Panc1 (cell line): ENCODE results near the gene DPYD. TPM values are rescaled to one million over a fixed set of nuclear protein-coding genes. Genes with fewer than 3 reads are reported as not detected.

Experiments
- ATAC-seq: fragments of 200-7000 bp; cut with Tn5 transposase; 2 replicates; pipeline ENCODE4 v1.9.1; 2020; ENCODE audit warnings: mild to moderate bottlenecking, moderate library complexity
- BruUV-seq: library from RNA; stranded (reverse); fragments of 400-500 nt; replicated peaks from 2 replicates; lab custom pipeline; 2021; lab: Mats Ljungman, UMichigan
- CTCF ChIA-PET: fragments of 300-600 bp; sonication (Branson Sonifier 250); formaldehyde crosslinking; loops from one replicate; lab custom pipeline; 2022; ENCODE audit warnings: antibody characterized with exemption; lab: Charles Lee
- POLR2A ChIA-PET: fragments of 300-600 bp; sonication (Branson Sonifier 250); formaldehyde crosslinking; loops from one replicate; lab custom pipeline; 2022; ENCODE audit warnings: antibody characterized with exemption; lab: Charles Lee
- DNase-seq: peaks from one replicate; pipeline ENCODE4 v3.0.0-alpha.2; 2010; ENCODE audit warnings: low read depth, low spot score
- H3K27ac ChIP-seq: 2 replicates; pipeline ENCODE4 v1.5.1; 2011; ENCODE audit warnings: mild to moderate bottlenecking, low read length, inconsistent platforms
- H3K27me3 ChIP-seq: fragments of 200-500 bp; sonication (Bioruptor generic); 2 replicates; pipeline ENCODE4 v1.6.0; 2014; ENCODE audit warnings: low read length, inconsistent platforms; ENCODE audit not compliant: control insufficient read depth, insufficient read depth
- H3K36me3 ChIP-seq: fragments of 200-500 bp; sonication (Bioruptor generic); 2 replicates; pipeline ENCODE4 v1.5.1; 2014; ENCODE audit warnings: inconsistent platforms, mild to moderate bottlenecking, low read length, moderate library complexity; ENCODE audit not compliant: control insufficient read depth, insufficient read depth
- H3K4me1 ChIP-seq: 2 replicates; pipeline ENCODE4 v1.5.1; 2011; ENCODE audit warnings: inconsistent platforms, mild to moderate bottlenecking, low read length, moderate library complexity; ENCODE audit not compliant: control insufficient read depth, insufficient read depth
- H3K4me3 ChIP-seq, 2 experiments: 2 replicates each; pipeline ENCODE4 v1.5.1; 2011 to 2012; ENCODE audit warnings: low read depth in 2 of 2, low read length in 2 of 2, mild to moderate bottlenecking in 2 of 2, inconsistent platforms in 1 of 2, moderate library complexity in 1 of 2
- H3K9me3 ChIP-seq: fragments of 200-500 bp; sonication (Bioruptor generic); 2 replicates; pipeline ENCODE4 v1.5.1; 2014; ENCODE audit warnings: low read depth, mild to moderate bottlenecking, inconsistent platforms, low read length, moderate library complexity; ENCODE audit not compliant: control insufficient read depth, insufficient read depth
- CTCF ChIP-seq: fragments of 450-650 bp; IDR thresholded peaks from 2 replicates; pipeline ENCODE4 v1.5.1; 2017; ENCODE audit warnings: mild to moderate bottlenecking
- POLR2AphosphoS5 ChIP-seq: IDR thresholded peaks from 2 replicates; pipeline ENCODE4 v1.6.1; 2012; ENCODE audit warnings: mild to moderate bottlenecking, low read depth, low read length, moderate library complexity
- REST ChIP-seq, 2 experiments: IDR thresholded peaks; 2 replicates each; pipeline ENCODE4 v1.6.1; 2011 to 2012; ENCODE audit warnings: low read depth in 2 of 2, control low read depth in 1 of 2, low read length in 1 of 2, mild to moderate bottlenecking in 1 of 2, moderate library complexity in 1 of 2; ENCODE audit not compliant: insufficient read depth in 1 of 2
- SIN3A ChIP-seq: IDR thresholded peaks from 2 replicates; pipeline ENCODE4 v1.6.1; 2012; ENCODE audit warnings: low read depth, mild to moderate bottlenecking, low read length, moderate library complexity, borderline replicate concordance; ENCODE audit not compliant: insufficient read depth
- TCF7L2 ChIP-seq: IDR thresholded peaks from 2 replicates; pipeline ENCODE4 v1.6.1; 2011; ENCODE audit warnings: mild to moderate bottlenecking, low read depth, low read length, inconsistent platforms
- in situ Hi-C: cut with HindIII; loops from 2 replicates; pipeline ENCODE4 v1.10.0; 2016; ENCODE audit warnings: low sequenced_read_pairs, low pct_unique_long_range_greater_than_20kb
- intact Hi-C: fragments of 100-400 bp; cut with micrococcal nuclease; formaldehyde crosslinking; loops from one replicate; pipeline ENCODE4 v1.10.0; 2022; ENCODE audit not compliant: unreplicated experiment
- total RNA-seq: library from RNA; stranded (reverse); gene quantifications from one replicate; pipeline ENCODE4 v1.2.1, GENCODE V29; 2021; ENCODE audit not compliant: unreplicated experiment

Gene DPYD
- total RNA-seq, 1 experiment from 2014 or later, result 2.0 TPM

- no TSS peak for BruUV-seq
- intact Hi-C loops, result no loop called here
- H3K27me3 ChIP-seq, result no peaks in the 10 kb centered on the region
- ChIA-PET POLR2A (no interaction called here), CTCF (no interaction called here)
- no peaks in the 10 kb centered on the region for H3K9me3 ChIP-seq
- no peaks in the 10 kb centered on the region; the same call in 1 of the 2 replicates for H3K36me3 ChIP-seq
- in situ Hi-C loops, result no loop called here
- ATAC-seq (no peak), DNase-seq (no peak)
- H3K27ac ChIP-seq, result no peak overlapping the region
- H3K4me1 ChIP-seq, result no peaks in the 10 kb centered on the region
- no peak overlapping the region for H3K4me3 ChIP-seq
- no peak for TF ChIP-seq POLR2AphosphoS5
- no peak for TF ChIP-seq REST (IDR thresholded peaks at IDR 0.05; ENCODE audit: insufficient read depth in 1 of 2, low read depth in 2 of 2, low read length in 1 of 2)
- TF ChIP-seq CTCF, result no peak
- TF ChIP-seq SIN3A, result no peak
- TF ChIP-seq TCF7L2, result no peak
Observed at GRCh38 chr1:97351846-97352245, 569.0 kb downstream of the DPYD start.

GRCh38 chr1:97350662-97351061 lies 570.2 kb downstream of the DPYD start:
- H3K4me1 ChIP-seq, result no peaks in the 10 kb centered on the region
- no peaks in the 10 kb centered on the region for H3K9me3 ChIP-seq
- ATAC-seq (no peak), DNase-seq (no peak)
- H3K27ac ChIP-seq, result no peak overlapping the region
- CTCF ChIA-PET, result no interaction called here
- BruUV-seq, result no TSS peak
- in situ Hi-C loops (no loop called here), intact Hi-C loops (no loop called here)
- POLR2A ChIA-PET, result no interaction called here
- H3K4me3 ChIP-seq, result no peak overlapping the region
- no peaks in the 10 kb centered on the region for H3K36me3 ChIP-seq
- H3K27me3 ChIP-seq, result no peaks in the 10 kb centered on the region
- TF ChIP-seq TCF7L2 (no peak), POLR2AphosphoS5 (no peak), SIN3A (no peak), CTCF (no peak), REST (IDR thresholded peaks at IDR 0.05; ENCODE audit: insufficient read depth in 1 of 2, low read depth in 2 of 2, low read length in 1 of 2) (no peak)
